A673 (cell line): ENCODE results near the gene KRT77. TPM values are rescaled to one million over a fixed set of nuclear protein-coding genes. Genes with fewer than 3 reads are reported as not detected.

Experiments
- BruUV-seq: library from RNA; stranded (reverse); fragments of 400-500 nt; replicated peaks from 2 replicates; lab custom pipeline; 2021; lab: Mats Ljungman, UMichigan
- CTCF ChIA-PET: fragments of 300-600 bp; sonication (Branson Sonifier 250); formaldehyde crosslinking; loops from one replicate; lab custom pipeline; 2022; ENCODE audit warnings: antibody characterized with exemption; lab: Charles Lee
- POLR2A ChIA-PET: fragments of 300-600 bp; sonication (Branson Sonifier 250); formaldehyde crosslinking; loops from one replicate; lab custom pipeline; 2022; ENCODE audit warnings: antibody characterized with exemption; ENCODE audit not compliant: low non-redundant PET; lab: Charles Lee
- DNase-seq: peaks from one replicate; pipeline ENCODE4 v3.0.0-alpha.2; 2015; ENCODE audit warnings: low spot score
- H3K27ac ChIP-seq: fragments of 200-600 bp; sonication (generic); 2 replicates; pipeline ENCODE4 v1.5.1; 2016; ENCODE audit warnings: mixed run types, low read depth, mild to moderate bottlenecking, mixed read lengths, antibody characterized with exemption, low read length; ENCODE audit not compliant: poor library complexity, severe bottlenecking
- H3K27me3 ChIP-seq: fragments of 200-600 bp; sonication (generic); replicated peaks from 2 replicates; pipeline ENCODE4 v1.6.1; 2017; ENCODE audit warnings: mixed run types, low read depth, mild to moderate bottlenecking, mixed read lengths, antibody characterized with exemption, low read length; ENCODE audit not compliant: insufficient read depth, poor library complexity
- H3K36me3 ChIP-seq: fragments of 200-600 bp; sonication (generic); 2 replicates; pipeline ENCODE4 v1.6.1; 2016; ENCODE audit warnings: mixed run types, mild to moderate bottlenecking, mixed read lengths, antibody characterized with exemption, low read length; ENCODE audit not compliant: insufficient read depth, poor library complexity, severe bottlenecking
- H3K4me1 ChIP-seq: fragments of 200-600 bp; sonication (generic); 2 replicates; pipeline ENCODE4 v1.6.1; 2017; ENCODE audit warnings: mixed run types, mild to moderate bottlenecking, mixed read lengths, antibody characterized with exemption, low read length; ENCODE audit not compliant: insufficient read depth, poor library complexity, severe bottlenecking
- H3K4me3 ChIP-seq: fragments of 200-600 bp; sonication (generic); 2 replicates; pipeline ENCODE4 v1.5.1; 2016; ENCODE audit warnings: low read depth, mixed run types, mild to moderate bottlenecking, mixed read lengths, low read length; ENCODE audit not compliant: poor library complexity, severe bottlenecking
- H3K9me3 ChIP-seq: fragments of 200-600 bp; sonication (generic); 2 replicates; pipeline ENCODE4 v1.6.1; 2016; ENCODE audit warnings: mixed run types, low read depth, mild to moderate bottlenecking, mixed read lengths, antibody characterized with exemption, low read length; ENCODE audit not compliant: poor library complexity, severe bottlenecking
- CTCF ChIP-seq: fragments of 300-800, 200-600 bp; sonication (generic); conservative IDR thresholded peaks from 2 replicates; pipeline ENCODE4 v1.5.1; 2017; ENCODE audit warnings: low read depth, mild to moderate bottlenecking, antibody characterized with exemption, low read length, moderate library complexity, mixed read lengths
- EZH2 ChIP-seq: fragments of 200-600 bp; sonication (generic); IDR thresholded peaks from 2 replicates; pipeline ENCODE4 v1.6.1; 2017; ENCODE audit warnings: borderline replicate concordance, low read depth, mild to moderate bottlenecking, mixed read lengths, antibody characterized with exemption, low read length; ENCODE audit not compliant: poor library complexity, severe bottlenecking
- intact Hi-C: fragments of 100-400 bp; cut with micrococcal nuclease; formaldehyde crosslinking; loops from one replicate; pipeline ENCODE4 v1.10.0; 2022; ENCODE audit not compliant: unreplicated experiment
- total RNA-seq: library from RNA; stranded (reverse); gene quantifications from 2 replicates; pipeline ENCODE4 v1.2.3, GENCODE V29; 2021

KRT77 gene
- total RNA-seq, 1 experiment from 2014 or later = not detected

GRCh38 chr12:52722680-52723079 lies 19.4 kb upstream of the KRT77 start:
- intact Hi-C loops = no loop called here
- H3K36me3 ChIP-seq = no peaks in the 10 kb centered on the region
- no peak overlapping the region for H3K4me3 ChIP-seq
- ChIA-PET CTCF (no interaction called here), POLR2A (no interaction called here)
- no peak for TF ChIP-seq CTCF
- no peak for TF ChIP-seq EZH2
- H3K9me3 ChIP-seq = no peaks in the 10 kb centered on the region
- BruUV-seq = no TSS peak
- no peak overlapping the region for H3K27ac ChIP-seq
- H3K27me3 ChIP-seq = no peaks in the 10 kb centered on the region
- no peak for DNase-seq
- no peaks in the 10 kb centered on the region for H3K4me1 ChIP-seq

- CTCF ChIA-PET = no interaction called here
- no peak for DNase-seq
- POLR2A ChIA-PET = no interaction called here
- no peaks in the 10 kb centered on the region for H3K27me3 ChIP-seq
- no peak overlapping the region for H3K27ac ChIP-seq
- intact Hi-C loops = no loop called here
- no peaks in the 10 kb centered on the region for H3K4me1 ChIP-seq
- no peaks in the 10 kb centered on the region for H3K9me3 ChIP-seq
- H3K4me3 ChIP-seq = no peak overlapping the region
- BruUV-seq = no TSS peak
- H3K36me3 ChIP-seq = no peaks in the 10 kb centered on the region
- TF ChIP-seq CTCF (no peak), EZH2 (no peak)
Measured at GRCh38 chr12:52721838-52722470, 18.6 kb upstream of the KRT77 start.

GRCh38 chr12:52720365-52720886 lies 17.1 kb upstream of the KRT77 start:
- TF ChIP-seq EZH2 (no peak), CTCF (no peak)
- no peak overlapping the region for H3K4me3 ChIP-seq
- DNase-seq = no peak

More at GRCh38 chr12:52720365-52720886, 17.1 kb upstream of the KRT77 start:
- no peaks in the 10 kb centered on the region for H3K27me3 ChIP-seq
- intact Hi-C loops = no loop called here
- H3K9me3 ChIP-seq = no peaks in the 10 kb centered on the region
- H3K36me3 ChIP-seq = no peaks in the 10 kb centered on the region
- no peak overlapping the region for H3K27ac ChIP-seq
- BruUV-seq = no TSS peak
- POLR2A ChIA-PET = no interaction called here
- CTCF ChIA-PET = no interaction called here
- H3K4me1 ChIP-seq = no peaks in the 10 kb centered on the region
